NOMO-1 (cell line): ENCODE measurements around the gene MTOR.
A peak's percentile ranks its signal among the peaks of the same experiment; 100 is the strongest.
"Not testable (repeated sequence)": the region's sequence is repeated elsewhere in the genome, so short reads cannot be mapped to it uniquely, and the experiment has no call there.

Experiments
- DNase-seq, 2 experiments: peaks; one replicate each; lab custom pipeline; 2025; ENCODE audit not compliant: unreplicated experiment in 2 of 2; lab: John Stamatoyannopoulos, UW

MTOR gene

GRCh38 chr1:11068600-11069473 is 193.5 kb downstream of the MTOR start:
- DNase-seq: no peak

- no peak for DNase-seq
Measured at GRCh38 chr1:11067716-11068599, 194.4 kb downstream of the MTOR start.

GRCh38 chr1:11065796-11066195 is 196.6 kb downstream of the MTOR start:
- DNase-seq: no peak

- no peak for DNase-seq
Measured at GRCh38 chr1:11064942-11065341, 197.4 kb downstream of the MTOR start.

- DNase-seq: not testable (repeated sequence)
Measured at GRCh38 chr1:11063937-11064537, 198.3 kb downstream of the MTOR start.

GRCh38 chr1:11062965-11063401 is 199.4 kb downstream of the MTOR start:
- DNase-seq: no peak

GRCh38 chr1:11061652-11062365 is 200.5 kb downstream of the MTOR start:
- no peak for DNase-seq

- peak; percentile 92 to 95 for DNase-seq
Measured at GRCh38 chr1:11059968-11060830, 202.2 kb downstream of the MTOR start, which contains the start of gene SRM. Gene SRM, minus strand, starts transcription at chr1:11060018. Its CDS starts 75 bp downstream, at chr1:11059943.

- DNase-seq: no peak
Measured at GRCh38 chr1:11059155-11059967, 203.0 kb downstream of the MTOR start.

GRCh38 chr1:11058595-11059154 is 203.7 kb downstream of the MTOR start:
- no peak for DNase-seq

GRCh38 chr1:11058026-11058425 is 204.3 kb downstream of the MTOR start:
- DNase-seq: no peak

GRCh38 chr1:11057477-11057876 is 204.9 kb downstream of the MTOR start:
- no peak for DNase-seq
